GM12878 (cell line): ENCODE results near the gene SLX4IP. TPM values are rescaled to one million over a fixed set of nuclear protein-coding genes. Genes with fewer than 3 reads are reported as not detected.

Experiments
- ATAC-seq: fragments of 200-7000 bp; cut with Tn5 transposase; 3 replicates; pipeline ENCODE4 v1.9.1; 2020; ENCODE audit warnings: mild to moderate bottlenecking, moderate library complexity
- BruUV-seq: library from RNA; stranded (reverse); fragments of 400-500 nt; replicated peaks from 2 replicates; lab custom pipeline; 2021; lab: Mats Ljungman, UMichigan
- CTCF ChIA-PET: fragments of 300-600 bp; sonication (Branson Sonifier 250); formaldehyde crosslinking; extraction: SDS; loops from one replicate; lab custom pipeline; 2021; ENCODE audit warnings: inconsistent platforms; lab: Yijun Ruan, JAX
- POLR2A ChIA-PET: fragments of 350-600 bp; formaldehyde crosslinking; extraction: SDS; loops from one replicate; lab custom pipeline; 2021; ENCODE audit warnings: inconsistent platforms; lab: Charles Lee
- RAD21 ChIA-PET: fragments of 300-600 bp; sonication (Branson Sonifier 250); formaldehyde crosslinking; loops from one replicate; lab custom pipeline; 2023; ENCODE audit warnings: antibody characterized with exemption; ENCODE audit not compliant: unreplicated experiment; lab: Charles Lee
- SMC1A ChIA-PET: fragments of 300-600 bp; sonication (Branson Sonifier 250); formaldehyde crosslinking; loops from one replicate; lab custom pipeline; 2023; ENCODE audit not compliant: unreplicated experiment, uncharacterized antibody; lab: Charles Lee
- DNase-seq: peaks from one replicate; pipeline ENCODE4 v3.0.0-alpha.2; 2011; ENCODE audit warnings: low read depth, low spot score
- FAIRE-seq: peaks from 3 replicates; lab custom pipeline; 2011; peaks lifted over from hg19 to GRCh38; lab: Jason Lieb, UNC
- H2AFZ ChIP-seq: 2 replicates; pipeline ENCODE4 v1.6.0; 2011; ENCODE audit warnings: low read depth, low read length, control low read depth; ENCODE audit not compliant: control insufficient read depth
- H3K27ac ChIP-seq: 2 replicates; pipeline ENCODE4 v1.5.1; 2011; ENCODE audit warnings: control low read depth; ENCODE audit not compliant: control insufficient read depth, insufficient read depth
- H3K27me3 ChIP-seq, 2 experiments: replicated peaks in 1 of 2; 2 replicates each; pipeline versions ENCODE4 v1.6.0 to v1.6.1; 2011; ENCODE audit warnings: low read length in 1 of 2; ENCODE audit not compliant: control insufficient read depth in 2 of 2, insufficient read depth in 2 of 2
- H3K36me3 ChIP-seq, 2 experiments: 2 replicates each; pipeline ENCODE4 v1.5.1; 2011; ENCODE audit warnings: low read length in 1 of 2; ENCODE audit not compliant: control insufficient read depth in 2 of 2, insufficient read depth in 2 of 2
- H3K4me1 ChIP-seq: 2 replicates; pipeline ENCODE4 v1.6.1; 2011; ENCODE audit warnings: mild to moderate bottlenecking, low read length, moderate library complexity, mixed read lengths; ENCODE audit not compliant: control insufficient read depth, insufficient read depth
- H3K4me2 ChIP-seq: 2 replicates; pipeline ENCODE4 v1.6.0; 2011; ENCODE audit warnings: control low read depth; ENCODE audit not compliant: control insufficient read depth, insufficient read depth
- H3K4me3 ChIP-seq: fragments of 200-600 bp; sonication (generic); 2 replicates; pipeline ENCODE4 v1.5.1; 2016
- H3K79me2 ChIP-seq: 2 replicates; pipeline ENCODE4 v1.6.0; 2011; ENCODE audit warnings: low read length; ENCODE audit not compliant: control insufficient read depth, insufficient read depth
- H3K9ac ChIP-seq: 2 replicates; pipeline ENCODE4 v1.8.0; 2011; ENCODE audit warnings: low read length, control low read depth, mixed read lengths; ENCODE audit not compliant: control insufficient read depth, insufficient read depth
- H3K9me3 ChIP-seq: replicated peaks from 3 replicates; pipeline ENCODE4 v1.5.1; 2011; ENCODE audit warnings: mild to moderate bottlenecking, low read length; ENCODE audit not compliant: control insufficient read depth, insufficient read depth
- H4K20me1 ChIP-seq: 2 replicates; pipeline ENCODE4 v1.6.0; 2011; ENCODE audit not compliant: control insufficient read depth, insufficient read depth
- HDAC6 ChIP-seq: fragments of 200-600 bp; sonication (generic); IDR thresholded peaks from one replicate; pipeline ENCODE4 v1.8.0; 2017; ENCODE audit warnings: antibody characterized with exemption; ENCODE audit not compliant: unreplicated experiment
- IKZF2 ChIP-seq, 2 experiments: fragments of 450-650 bp; IDR thresholded peaks; 2 replicates each; pipeline ENCODE4 v1.6.1; 2017; ENCODE audit warnings: mild to moderate bottlenecking in 2 of 2, moderate library complexity in 2 of 2
- JUND ChIP-seq: IDR thresholded peaks from 2 replicates; pipeline ENCODE4 v1.6.1; 2012; ENCODE audit warnings: low read depth, mild to moderate bottlenecking, low read length, improper control_type of control experiment, moderate library complexity
- KAT2A ChIP-seq: conservative IDR thresholded peaks from 2 replicates; pipeline ENCODE4 v1.6.1; 2011; ENCODE audit warnings: low read depth, low read length; ENCODE audit not compliant: control insufficient read depth
- KDM1A ChIP-seq: fragments of 200-600 bp; sonication (generic); IDR thresholded peaks from 2 replicates; pipeline ENCODE4 v1.6.1; 2016; ENCODE audit warnings: borderline replicate concordance
- LARP7 ChIP-seq: fragments of 450-650 bp; IDR thresholded peaks from 2 replicates; pipeline ENCODE4 v1.6.1; 2017; ENCODE audit warnings: mild to moderate bottlenecking
- MEF2A ChIP-seq: IDR thresholded peaks from 2 replicates; pipeline ENCODE4 v1.6.1; 2011; ENCODE audit warnings: low read depth, mild to moderate bottlenecking, low read length, moderate library complexity; ENCODE audit not compliant: insufficient read depth
- MEF2B ChIP-seq: fragments of 450-650 bp; IDR thresholded peaks from 2 replicates; pipeline ENCODE4 v1.6.1; 2018; ENCODE audit warnings: mild to moderate bottlenecking, moderate library complexity; ENCODE audit not compliant: partially characterized antibody, poor library complexity, severe bottlenecking
- NFYA ChIP-seq: IDR thresholded peaks from 2 replicates; pipeline ENCODE4 v1.6.1; 2011; ENCODE audit warnings: low read depth, mild to moderate bottlenecking, low read length, improper control_type of control experiment, borderline replicate concordance
- NR2F1 ChIP-seq: fragments of 450-650 bp; conservative IDR thresholded peaks from 2 replicates; pipeline ENCODE4 v1.6.1; 2017; ENCODE audit warnings: mild to moderate bottlenecking
- PML ChIP-seq: IDR thresholded peaks from 2 replicates; pipeline ENCODE4 v1.6.1; 2012; ENCODE audit warnings: low read length, inconsistent platforms
- TARDBP ChIP-seq: IDR thresholded peaks from 2 replicates; pipeline ENCODE4 v1.6.1; 2016; ENCODE audit warnings: borderline replicate concordance
- ZNF384 ChIP-seq: IDR thresholded peaks from 2 replicates; pipeline ENCODE4 v1.6.1; 2012; ENCODE audit warnings: low read depth, mild to moderate bottlenecking, low read length, improper control_type of control experiment, borderline replicate concordance
- in situ Hi-C: fragments of 300-500 bp; cut with MboI; formaldehyde crosslinking; loops from 9 replicates; pipeline ENCODE4 v1.14.3; 2018; ENCODE audit warnings: mixed read lengths
- intact Hi-C: fragments of 100-400 bp; cut with micrococcal nuclease; formaldehyde crosslinking; loops from one replicate; pipeline ENCODE4 v1.14.2; 2022; ENCODE audit not compliant: unreplicated experiment
- polyA plus RNA-seq, 11 experiments: library from polyadenylated mRNA; depleted of rRNA in 4 of 11; unstranded in 6 of 11; stranded (reverse) in 5 of 11; fragments of >200 nt; fragmentation: Nextera tagmentation in 4 of 11; fragmentation: Illumina TruSeq in 1 of 11; extraction: Ambion mirVana in 4 of 11; extraction: Trizol in 1 of 11; gene quantifications; 1 replicate in 1 of 11; 2 replicates in 10 of 11; pipeline versions ENCODE4 v1.2.1 to v1.2.3, GENCODE V29; 2011 to 2016; ENCODE audit warnings: inconsistent platforms in 2 of 11, missing spikeins in 2 of 11, low read depth in 1 of 11
- total RNA-seq, 4 experiments: library from RNA; depleted of rRNA in 3 of 4; stranded (reverse); fragments of >200 nt in 3 of 4; fragmentation: Illumina TruSeq in 1 of 4; extraction: Trizol in 1 of 4; gene quantifications; 2 replicates each; pipeline versions ENCODE4 v1.2.1 to v1.2.3, GENCODE V29; 2013 to 2021
- TF ChIP-seq, protein P1 (sequence below): fragments of 450-650 bp; IDR thresholded peaks from 2 replicates; pipeline ENCODE4 v1.6.1; 2017; ENCODE audit warnings: low read depth, mild to moderate bottlenecking, moderate library complexity
- TF ChIP-seq, protein P2 (sequence below): IDR thresholded peaks from 2 replicates; pipeline ENCODE4 v1.6.1; 2012; ENCODE audit warnings: low read length, inconsistent platforms

SLX4IP gene
- total and polyA plus RNA-seq, 10 of the 15 experiments (the other 5 are each of a cell fraction or from before 2014, with no cell fraction given): 2.2 to 11.0 (median 6.3) TPM

DNA sequence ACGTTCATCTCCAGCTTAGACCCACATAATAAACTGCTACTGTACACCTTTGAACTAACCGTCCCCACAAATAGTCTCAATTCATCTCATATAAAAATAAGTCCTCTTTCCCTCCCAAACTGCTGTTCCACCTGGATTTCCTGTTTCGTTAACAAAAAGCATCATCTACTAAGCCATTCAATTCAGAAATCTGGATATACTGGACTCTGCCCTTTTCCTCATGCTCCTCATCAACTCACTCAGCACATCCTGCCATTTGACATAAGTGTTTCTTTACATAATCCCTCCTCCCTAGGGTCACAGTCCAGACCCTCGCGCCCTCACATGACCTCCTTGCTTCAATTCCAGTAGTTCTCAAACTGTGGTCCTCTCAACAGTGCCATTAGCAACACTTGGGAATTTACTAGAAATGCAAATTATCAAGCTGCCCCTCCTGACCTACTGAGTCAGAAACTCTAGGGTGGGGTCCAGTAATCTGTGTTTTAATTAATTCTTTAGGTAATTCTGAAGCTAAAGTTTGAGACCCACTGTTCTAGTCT is 5.6 kb upstream of the SLX4IP start (continued):
- TF ChIP-seq, protein P1, sequence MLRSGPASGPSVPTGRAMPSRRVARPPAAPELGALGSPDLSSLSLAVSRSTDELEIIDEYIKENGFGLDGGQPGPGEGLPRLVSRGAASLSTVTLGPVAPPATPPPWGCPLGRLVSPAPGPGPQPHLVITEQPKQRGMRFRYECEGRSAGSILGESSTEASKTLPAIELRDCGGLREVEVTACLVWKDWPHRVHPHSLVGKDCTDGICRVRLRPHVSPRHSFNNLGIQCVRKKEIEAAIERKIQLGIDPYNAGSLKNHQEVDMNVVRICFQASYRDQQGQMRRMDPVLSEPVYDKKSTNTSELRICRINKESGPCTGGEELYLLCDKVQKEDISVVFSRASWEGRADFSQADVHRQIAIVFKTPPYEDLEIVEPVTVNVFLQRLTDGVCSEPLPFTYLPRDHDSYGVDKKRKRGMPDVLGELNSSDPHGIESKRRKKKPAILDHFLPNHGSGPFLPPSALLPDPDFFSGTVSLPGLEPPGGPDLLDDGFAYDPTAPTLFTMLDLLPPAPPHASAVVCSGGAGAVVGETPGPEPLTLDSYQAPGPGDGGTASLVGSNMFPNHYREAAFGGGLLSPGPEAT: no peak
- no peak for TF ChIP-seq PML
- no peak for TF ChIP-seq NR2F1
- TF ChIP-seq NFYA: no peak
- no peak for TF ChIP-seq KAT2A
- TF ChIP-seq ZNF384: no peak
- no peak for TF ChIP-seq IKZF2 (IDR thresholded peaks at IDR 0.05)
- no peak for TF ChIP-seq TARDBP
- TF ChIP-seq, protein P2, sequence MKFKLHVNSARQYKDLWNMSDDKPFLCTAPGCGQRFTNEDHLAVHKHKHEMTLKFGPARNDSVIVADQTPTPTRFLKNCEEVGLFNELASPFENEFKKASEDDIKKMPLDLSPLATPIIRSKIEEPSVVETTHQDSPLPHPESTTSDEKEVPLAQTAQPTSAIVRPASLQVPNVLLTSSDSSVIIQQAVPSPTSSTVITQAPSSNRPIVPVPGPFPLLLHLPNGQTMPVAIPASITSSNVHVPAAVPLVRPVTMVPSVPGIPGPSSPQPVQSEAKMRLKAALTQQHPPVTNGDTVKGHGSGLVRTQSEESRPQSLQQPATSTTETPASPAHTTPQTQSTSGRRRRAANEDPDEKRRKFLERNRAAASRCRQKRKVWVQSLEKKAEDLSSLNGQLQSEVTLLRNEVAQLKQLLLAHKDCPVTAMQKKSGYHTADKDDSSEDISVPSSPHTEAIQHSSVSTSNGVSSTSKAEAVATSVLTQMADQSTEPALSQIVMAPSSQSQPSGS: no peak

DNA sequence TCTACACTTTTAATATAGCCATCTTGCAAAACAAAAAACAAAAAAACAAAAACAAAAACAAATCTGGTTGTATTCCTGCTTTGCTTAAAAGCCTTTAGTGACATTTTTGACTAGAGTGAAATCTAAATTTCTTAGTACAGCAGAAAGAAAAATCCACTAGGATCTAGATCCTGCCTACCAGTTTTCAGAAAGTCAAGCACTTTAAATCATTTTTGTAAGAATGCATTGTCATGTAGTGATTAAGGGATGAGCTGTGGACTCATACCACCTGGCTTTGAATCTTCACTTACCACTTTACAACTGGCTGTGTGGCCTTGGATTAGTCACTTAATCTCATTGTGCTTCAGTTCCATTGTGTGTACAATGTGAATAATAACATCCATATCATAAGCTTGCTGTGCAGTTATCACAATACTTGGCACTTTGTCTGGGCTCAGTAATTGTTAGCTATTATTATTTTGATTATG is 5.1 kb upstream of the SLX4IP start:
- BruUV-seq: no TSS peak
- H3K4me3 ChIP-seq: no peak overlapping the region
- intact Hi-C loops: loop anchor here (5.0 to 10.0 kb wide), 7 partner anchors 78 to 1105 kb away; partner anchors contain the start of gene JAG1
- POLR2A ChIA-PET: interaction anchor here (1.0 to 1.7 kb wide), 6 partner anchors 9 to 83 kb away, joined by 3 to 6 read pairs (median 4); no protein-coding TSS in a partner anchor
- no peaks in the 10 kb centered on the region for H3K36me3 ChIP-seq
- no peak for FAIRE-seq
- no peak overlapping the region; the same call in 1 of the 2 replicates for H3K27ac ChIP-seq
- no peak for DNase-seq
- no peak overlapping the region for H3K9ac ChIP-seq
- in situ Hi-C loops: loop anchor here (5.0 to 10.0 kb wide), 2 partner anchors 453 to 815 kb away; no protein-coding TSS in a partner anchor
- no peak overlapping the region for H3K4me2 ChIP-seq
- TF ChIP-seq KDM1A (no peak), LARP7 (no peak), MEF2B (no peak), HDAC6 (no peak), JUND (no peak), MEF2A (no peak)
- no peaks in the 10 kb centered on the region for H4K20me1 ChIP-seq
- H3K79me2 ChIP-seq: peaks cover 19% of the 10 kb centered on the region
- SMC1A ChIA-PET: interaction anchor here (0.6 to 7.3 kb wide), 17 partner anchors 9 to 122 kb away, joined by 3 to 60 read pairs (median 5); no protein-coding TSS in a partner anchor
- H3K4me1 ChIP-seq: peaks cover 18% of the 10 kb centered on the region
- CTCF ChIA-PET: interaction anchor here (0.7 to 5.5 kb wide), 17 partner anchors 11 to 1022 kb away, joined by 3 to 31 read pairs (median 4); no protein-coding TSS in a partner anchor
- RAD21 ChIA-PET: interaction anchor here (0.6 to 1.9 kb wide), 13 partner anchors 8 to 1028 kb away, joined by 3 to 13 read pairs (median 4); no protein-coding TSS in a partner anchor
- no peaks in the 10 kb centered on the region for H3K27me3 ChIP-seq
- no peak overlapping the region for H2AFZ ChIP-seq
- H3K9me3 ChIP-seq: no peaks in the 10 kb centered on the region
- no peak for ATAC-seq
